Kidney (tissue), 14 donors: ENCODE data around the gene TMBIM1. TPM values are rescaled to one million over a fixed set of nuclear protein-coding genes. Genes with fewer than 3 reads are reported as not detected.

Source experiments
- DNase-seq, 5 donors: peaks; one replicate each; pipeline ENCODE4 v3.0.0-alpha.2; 2013 to 2020
- FAIRE-seq: peaks from 2 replicates; lab custom pipeline; 2012; peaks lifted over from hg19 to GRCh38; lab: Jason Lieb, UNC
- H3K27ac ChIP-seq, 2 donors: one replicate each; pipeline ENCODE4 v1.7.0; 2013; ENCODE audit warnings: low read depth in 2 of 2, low read length in 2 of 2, inconsistent platforms in 1 of 2
- H3K27me3 ChIP-seq: one replicate; pipeline ENCODE4 v1.7.1; 2013; ENCODE audit warnings: low read length, inconsistent platforms; ENCODE audit not compliant: control insufficient read depth, insufficient read depth
- H3K36me3 ChIP-seq, 3 donors: one replicate each; pipeline versions ENCODE4 v1.7.0 to v1.7.1; 2013; ENCODE audit warnings: low read length in 3 of 3, control low read depth in 1 of 3, inconsistent platforms in 1 of 3; ENCODE audit not compliant: insufficient read depth in 3 of 3, control insufficient read depth in 2 of 3
- H3K4me1 ChIP-seq, 3 donors: one replicate each; pipeline versions ENCODE4 v1.7.0 to v1.7.1; 2013; ENCODE audit warnings: low read length in 3 of 3, inconsistent platforms in 1 of 3, low read depth in 1 of 3; ENCODE audit not compliant: control insufficient read depth in 2 of 3, insufficient read depth in 2 of 3
- H3K4me3 ChIP-seq, 3 donors: one replicate each; pipeline versions ENCODE4 v1.7.0 to v1.8.1; 2013; ENCODE audit warnings: low read length in 3 of 3, control low read depth in 1 of 3, inconsistent platforms in 1 of 3
- H3K9ac ChIP-seq, 3 donors: one replicate each; pipeline versions ENCODE4 v1.7.0 to v1.7.1; 2013; ENCODE audit warnings: low read length in 3 of 3, control low read depth in 1 of 3, inconsistent platforms in 1 of 3
- H3K9me3 ChIP-seq, 3 donors: one replicate each; pipeline versions ENCODE4 v1.7.0 to v1.7.1; 2013; ENCODE audit warnings: low read length in 3 of 3, control low read depth in 1 of 3, inconsistent platforms in 1 of 3; ENCODE audit not compliant: control insufficient read depth in 2 of 3, insufficient read depth in 1 of 3
- CTCF ChIP-seq: IDR thresholded peaks from 3 replicates; pipeline ENCODE4 v1.5.1; 2012; ENCODE audit warnings: mild to moderate bottlenecking, moderate library complexity, borderline replicate concordance; ENCODE audit not compliant: insufficient read depth; ENCODE audit errors: extremely low read depth
- intact Hi-C: fragments of 100-400 bp; cut with DNase I; formaldehyde crosslinking; loops from one replicate; pipeline ENCODE4 v1.11.1; 2022
- polyA plus RNA-seq: library from polyadenylated mRNA; stranded (reverse); fragments of 350-450 nt; fragmentation: Illumina TruSeq; extraction: RNeasy Lipid Tissue Mini Kit (QIAGEN cat#74804); gene quantifications from one replicate; pipeline ENCODE4 v1.2.3, GENCODE V29; 2014; ENCODE audit warnings: low read depth, low replicate concordance; ENCODE audit not compliant: insufficient read depth
- total RNA-seq: library from RNA; stranded (reverse); fragmentation: NEBNext Ultra II Directional; extraction: Animal tissue kit (Norgen Biotek cat#: 25700); gene quantifications from one replicate; pipeline ENCODE4 v1.2.1, GENCODE V29; 2021
- donor health status: control.
- donor health status: control.
- donor health status: control.
- donor health status: control.
- donor health status: control.
- donor health status: DM: yes; HTN: yes; CAD: no.
- donor health status: Normal renal cell carcinoma (clear cell type).

TMBIM1 gene
- total and polyA plus RNA-seq, 2 donors from 2014 or later: 130 to 217 TPM

GRCh38 chr2:218262631-218263586, 29.4 kb downstream of the TMBIM1 start:
- Histone ChIP-seq H3K4me1 (peaks cover 0 to 28% (median 15%) of the 10 kb centered on the region in 3 donors), H3K27me3 (no peaks in the 10 kb centered on the region), H3K9me3 (no peaks in the 10 kb centered on the region), H3K36me3 (peaks cover 0 to 39% (median 12%) of the 10 kb centered on the region in 3 donors), H3K9ac (no peak overlapping the region), H3K27ac (no peak overlapping the region), H3K4me3 (no peak overlapping the region)
- no peak for TF ChIP-seq CTCF
- DNase-seq (peak in 1 of 5 donors; percentile 51), FAIRE-seq (no peak)
- intact Hi-C loops: no loop called here

GRCh38 chr2:218262237-218262600, 30.1 kb downstream of the TMBIM1 start:
- Histone ChIP-seq H3K9me3 (no peaks in the 10 kb centered on the region), H3K36me3 (peaks cover 0 to 34% (median 9%) of the 10 kb centered on the region in 3 donors), H3K27ac (no peak overlapping the region), H3K4me1 (peaks cover 0 to 28% (median 15%) of the 10 kb centered on the region in 3 donors), H3K9ac (no peak overlapping the region), H3K27me3 (no peaks in the 10 kb centered on the region), H3K4me3 (no peak overlapping the region)
- no peak for DNase-seq
- no peak for FAIRE-seq
- intact Hi-C loops: no loop called here
- no peak for TF ChIP-seq CTCF

GRCh38 chr2:218261423-218262236, 30.7 kb downstream of the TMBIM1 start:
- Histone ChIP-seq H3K9ac (peak overlapping the region in 1 of 3 donors; percentile 12), H3K36me3 (peaks cover 0 to 28% (median 9%) of the 10 kb centered on the region in 3 donors), H3K9me3 (no peaks in the 10 kb centered on the region), H3K27me3 (no peaks in the 10 kb centered on the region), H3K4me1 (peaks cover 0 to 28% (median 15%) of the 10 kb centered on the region in 3 donors), H3K4me3 (no peak overlapping the region), H3K27ac (no peak overlapping the region)
- DNase-seq (peak in 4 of 5 donors; percentile 50 to 64 (median 52)), FAIRE-seq (no peak)
- TF ChIP-seq CTCF: no peak
- intact Hi-C loops: no loop called here
